GM23338 (cell line): ENCODE results near the gene ACO2. TPM values are rescaled to one million over a fixed set of nuclear protein-coding genes. Genes with fewer than 3 reads are reported as not detected.

ENCODE experiments used
- ATAC-seq: fragments of 200-7000 bp; cut with Tn5 transposase; 3 replicates; pipeline ENCODE4 v1.9.1; 2020
- DNase-seq: peaks from one replicate; pipeline ENCODE4 v3.0.0-alpha.2; 2015; ENCODE audit warnings: low spot score
- H2AFZ ChIP-seq: fragments of 200-600 bp; sonication (generic); 2 replicates; pipeline ENCODE4 v1.8.0; 2016; ENCODE audit warnings: antibody characterized with exemption, mild to moderate bottlenecking, moderate library complexity
- H3F3A ChIP-seq: fragments of 200-600 bp; sonication (generic); replicated peaks from 2 replicates; pipeline ENCODE4 v1.8.0; 2017; ENCODE audit warnings: antibody characterized with exemption, mixed run types, low read depth
- H3K27ac ChIP-seq: fragments of 200-600 bp; sonication (generic); 2 replicates; pipeline ENCODE4 v1.6.1; 2016; ENCODE audit warnings: low read depth
- H3K27me3 ChIP-seq: fragments of 200-600 bp; sonication (generic); 2 replicates; pipeline ENCODE4 v1.8.0; 2016; ENCODE audit warnings: mild to moderate bottlenecking, mixed run types, moderate library complexity; ENCODE audit not compliant: insufficient read depth
- H3K36me3 ChIP-seq: fragments of 200-600 bp; sonication (generic); 2 replicates; pipeline ENCODE4 v1.8.0; 2016; ENCODE audit warnings: mild to moderate bottlenecking; ENCODE audit not compliant: insufficient read depth
- H3K4me1 ChIP-seq: fragments of 200-600 bp; sonication (generic); 2 replicates; pipeline ENCODE4 v1.8.0; 2016; ENCODE audit warnings: mild to moderate bottlenecking, moderate library complexity; ENCODE audit not compliant: insufficient read depth
- H3K4me2 ChIP-seq: fragments of 200-600 bp; sonication (generic); 2 replicates; pipeline ENCODE4 v1.7.1; 2017; ENCODE audit warnings: mixed run types
- H3K4me3 ChIP-seq: fragments of 200-600 bp; sonication (generic); 2 replicates; pipeline ENCODE4 v1.6.1; 2016; ENCODE audit warnings: mixed run types
- H3K79me2 ChIP-seq: fragments of 200-600 bp; sonication (generic); replicated peaks from 2 replicates; pipeline ENCODE4 v1.8.0; 2017; ENCODE audit warnings: mild to moderate bottlenecking; ENCODE audit not compliant: insufficient read depth
- H3K9me2 ChIP-seq: fragments of 200-600 bp; sonication (generic); 2 replicates; pipeline ENCODE4 v1.8.0; 2017; ENCODE audit not compliant: insufficient read depth
- H4K20me1 ChIP-seq: fragments of 200-600 bp; sonication (generic); replicated peaks from 2 replicates; pipeline ENCODE4 v1.8.0; 2017; ENCODE audit warnings: mild to moderate bottlenecking; ENCODE audit not compliant: insufficient read depth
- H3K27ac Mint-ChIP-seq: 2 replicates; pipeline ENCODE4 v1.8.0; 2020; ENCODE audit warnings: inconsistent platforms, mild to moderate bottlenecking, moderate library complexity, mixed read lengths
- H3K27me3 Mint-ChIP-seq: 3 replicates; pipeline ENCODE4 v1.8.0; 2022; ENCODE audit warnings: low read depth, mild to moderate bottlenecking, moderate library complexity, mixed read lengths, inconsistent platforms; ENCODE audit not compliant: insufficient read depth, poor library complexity
- H3K36me3 Mint-ChIP-seq: 3 replicates; pipeline ENCODE4 v1.8.0; 2021; ENCODE audit warnings: low read depth, mild to moderate bottlenecking, inconsistent platforms, moderate library complexity, mixed read lengths
- H3K4me1 Mint-ChIP-seq: 3 replicates; pipeline ENCODE4 v1.8.0; 2020; ENCODE audit warnings: mild to moderate bottlenecking, inconsistent platforms, mixed read lengths
- H3K4me3 Mint-ChIP-seq: 3 replicates; pipeline ENCODE4 v1.8.0; 2021; ENCODE audit warnings: moderate library complexity, mild to moderate bottlenecking, inconsistent platforms, mixed read lengths
- H3K9me3 Mint-ChIP-seq: 3 replicates; pipeline ENCODE4 v1.8.0; 2020; ENCODE audit warnings: moderate library complexity, mild to moderate bottlenecking, inconsistent platforms, mixed read lengths
- CREB1 ChIP-seq: fragments of 250-450 bp; sonication (Bioruptor Pico); IDR thresholded peaks from 2 replicates; pipeline ENCODE4 v1.5.0; 2020; ENCODE audit warnings: low read depth, mild to moderate bottlenecking, moderate library complexity
- CTCF ChIP-seq, 2 experiments: fragments of 200-600 bp in 1 of 2; sonication (generic) in 1 of 2; conservative IDR thresholded peaks; 2 replicates each; pipeline versions ENCODE4 v1.5.1 to v1.6.1; 2016 to 2017; ENCODE audit warnings: antibody characterized with exemption in 2 of 2, low read depth in 2 of 2, mild to moderate bottlenecking in 2 of 2, moderate library complexity in 1 of 2
- ETS1 ChIP-seq: IDR thresholded peaks from 2 replicates; pipeline ENCODE4 v1.6.1; 2016; ENCODE audit warnings: antibody characterized with exemption
- EZH2 ChIP-seq: fragments of 200-600 bp; sonication (generic); IDR thresholded peaks from one replicate; pipeline ENCODE4 v1.8.0; 2017; ENCODE audit warnings: antibody characterized with exemption, mild to moderate bottlenecking, low read depth; ENCODE audit not compliant: unreplicated experiment
- EZH2phosphoT487 ChIP-seq: fragments of 200-600 bp; sonication (generic); IDR thresholded peaks from one replicate; pipeline ENCODE4 v1.8.1; 2018; ENCODE audit warnings: antibody characterized with exemption; ENCODE audit not compliant: unreplicated experiment
- JUNB ChIP-seq: IDR thresholded peaks from one replicate; pipeline ENCODE4 v1.6.1; 2016; ENCODE audit warnings: antibody characterized with exemption; ENCODE audit not compliant: unreplicated experiment
- NANOG ChIP-seq: IDR thresholded peaks from 2 replicates; pipeline ENCODE4 v1.6.1; 2016; ENCODE audit warnings: antibody characterized with exemption, borderline replicate concordance
- POLR2AphosphoS5 ChIP-seq: IDR thresholded peaks from 2 replicates; pipeline ENCODE4 v1.6.1; 2016; ENCODE audit warnings: antibody characterized with exemption, low read depth
- REST ChIP-seq: IDR thresholded peaks from one replicate; pipeline ENCODE4 v1.6.1; 2018; ENCODE audit warnings: antibody characterized with exemption; ENCODE audit not compliant: unreplicated experiment
- STAT1 ChIP-seq: IDR thresholded peaks from one replicate; pipeline ENCODE4 v1.6.1; 2016; ENCODE audit warnings: antibody characterized with exemption; ENCODE audit not compliant: unreplicated experiment
- ZNF114 ChIP-seq: fragments of 250-450 bp; sonication (Bioruptor Pico); IDR thresholded peaks from 2 replicates; pipeline ENCODE4 v1.5.0; 2020; ENCODE audit warnings: mild to moderate bottlenecking, moderate library complexity
- ZNF331 ChIP-seq: fragments of 250-450 bp; sonication (Bioruptor Pico); IDR thresholded peaks from 2 replicates; pipeline ENCODE4 v1.5.0; 2020; ENCODE audit warnings: low read depth, mild to moderate bottlenecking, moderate library complexity
- ZNF462 ChIP-seq: fragments of 250-450 bp; sonication (Bioruptor Pico); IDR thresholded peaks from 2 replicates; pipeline ENCODE4 v1.5.0; 2020; ENCODE audit warnings: mild to moderate bottlenecking, moderate library complexity
- polyA plus RNA-seq: library from polyadenylated mRNA; unstranded; fragments of >200 nt; fragmentation: Nextera tagmentation; extraction: Ambion mirVana; gene quantifications from 2 replicates; pipeline ENCODE4 v1.2.1, GENCODE V29; 2016
- total RNA-seq: library from RNA; depleted of rRNA; stranded (reverse); fragments of >200 nt; shearing (Covaris generic); gene quantifications from 2 replicates; pipeline ENCODE4 v1.2.3, GENCODE V29; 2014

ACO2 gene
- total and polyA plus RNA-seq, 2 experiments from 2014 or later = 36.2 to 79.7 TPM

GRCh38 chr22:41540365-41540764 lies 71.4 kb downstream of the ACO2 start:
- Histone ChIP-seq H3F3A (peaks cover 8% of the 10 kb centered on the region; the same call in 1 of the 2 replicates), H4K20me1 (peaks cover 7% of the 10 kb centered on the region), H3K27ac (no peak overlapping the region), H3K36me3 (no peaks in the 10 kb centered on the region), H3K4me3 (no peak overlapping the region), H2AFZ (no peak overlapping the region), H3K9me2 (no peaks in the 10 kb centered on the region), H3K27me3 (no peaks in the 10 kb centered on the region), H3K4me1 (peaks cover 7% of the 10 kb centered on the region; the same call in 1 of the 2 replicates), H3K4me2 (no peak overlapping the region), H3K79me2 (peaks cover 54% of the 10 kb centered on the region)
- peaks cover 9% of the 10 kb centered on the region for H3K27me3 Mint-ChIP-seq
- no peak for TF ChIP-seq JUNB
- no peak for TF ChIP-seq NANOG
- no peak for TF ChIP-seq ETS1
- no peak for TF ChIP-seq EZH2phosphoT487
- no peak for TF ChIP-seq ZNF462 (CRISPR knock-in tag)
- TF ChIP-seq ZNF114 = no peak
- no peak for TF ChIP-seq CREB1 (CRISPR knock-in tag)
- no peak for TF ChIP-seq EZH2
- no peak for TF ChIP-seq POLR2AphosphoS5
- no peak for TF ChIP-seq ZNF331 (CRISPR knock-in tag)
- TF ChIP-seq STAT1 = no peak
- no peak for TF ChIP-seq REST
- no peak for TF ChIP-seq CTCF (conservative IDR thresholded peaks at IDR 0.05; ENCODE audit: low read depth in 2 of 2)
- peaks cover 29% of the 10 kb centered on the region for H3K4me1 Mint-ChIP-seq
- no peaks in the 10 kb centered on the region; the same call in 2 of the 3 replicates for H3K9me3 Mint-ChIP-seq
- no peak overlapping the region for H3K27ac Mint-ChIP-seq
- H3K4me3 Mint-ChIP-seq = no peak overlapping the region
- DNase-seq (no peak), ATAC-seq (no peak)
- H3K36me3 Mint-ChIP-seq = peaks cover 34% of the 10 kb centered on the region
